ENCODE measurements around the gene CTNND1.

The CTNND1 gene

GRCh38 chr11:57802411-57802810 is 40.8 kb downstream of the CTNND1 start:
- Histone ChIP-seq H3K9ac (ENCODE audit: low read length in 5 of 5) (no peak overlapping the region), H3K27me3 (ENCODE audit: control insufficient read depth in 5 of 5, insufficient read depth in 4 of 5, low read length in 5 of 5) (no peaks in the 10 kb centered on the region), H3K27ac (ENCODE audit: low read depth, low read length) (peak overlapping the region; percentile 16), H3K4me3 (ENCODE audit: low read depth in 1 of 5, low read length in 5 of 5) (no peak overlapping the region), H3K36me3 (ENCODE audit: control insufficient read depth in 5 of 5, insufficient read depth in 5 of 5, low read length in 5 of 5) (peaks cover 28 to 67% (median 58%) of the 10 kb centered on the region in 5 donors), H3K9me3 (ENCODE audit: control insufficient read depth in 5 of 5, low read length in 5 of 5) (no peaks in the 10 kb centered on the region), H3K4me1 (ENCODE audit: control insufficient read depth in 5 of 5, insufficient read depth in 5 of 5, low read length in 5 of 5) (peaks cover 5 to 57% (median 34%) of the 10 kb centered on the region in 5 donors)

- Histone ChIP-seq H3K9me3 (ENCODE audit: control insufficient read depth in 5 of 5, low read length in 5 of 5) (no peaks in the 10 kb centered on the region), H3K27ac (ENCODE audit: low read depth, low read length) (peak overlapping the region; percentile 25), H3K4me3 (ENCODE audit: low read depth in 1 of 5, low read length in 5 of 5) (no peak overlapping the region), H3K27me3 (ENCODE audit: control insufficient read depth in 5 of 5, insufficient read depth in 4 of 5, low read length in 5 of 5) (no peaks in the 10 kb centered on the region), H3K36me3 (ENCODE audit: control insufficient read depth in 5 of 5, insufficient read depth in 5 of 5, low read length in 5 of 5) (peaks cover 42 to 76% (median 74%) of the 10 kb centered on the region in 5 donors), H3K9ac (ENCODE audit: low read length in 5 of 5) (no peak overlapping the region), H3K4me1 (ENCODE audit: control insufficient read depth in 5 of 5, insufficient read depth in 5 of 5, low read length in 5 of 5) (peaks cover 5 to 45% (median 25%) of the 10 kb centered on the region in 5 donors)
Measured at GRCh38 chr11:57804466-57804865, 42.9 kb downstream of the CTNND1 start.

GRCh38 chr11:57805780-57806179 is 44.2 kb downstream of the CTNND1 start:
- no peak overlapping the region for H3K9ac ChIP-seq (ENCODE audit: low read length in 5 of 5)
- H3K4me1 ChIP-seq (ENCODE audit: control insufficient read depth in 5 of 5, insufficient read depth in 5 of 5, low read length in 5 of 5), result peaks cover 3 to 32% (median 18%) of the 10 kb centered on the region in 5 donors
- H3K9me3 ChIP-seq (ENCODE audit: control insufficient read depth in 5 of 5, low read length in 5 of 5), result no peaks in the 10 kb centered on the region
- no peaks in the 10 kb centered on the region for H3K27me3 ChIP-seq (ENCODE audit: control insufficient read depth in 5 of 5, insufficient read depth in 4 of 5, low read length in 5 of 5)
- H3K36me3 ChIP-seq (ENCODE audit: control insufficient read depth in 5 of 5, insufficient read depth in 5 of 5, low read length in 5 of 5), result peaks cover 43 to 90% (median 86%) of the 10 kb centered on the region in 5 donors
- no peak overlapping the region for H3K4me3 ChIP-seq (ENCODE audit: low read depth in 1 of 5, low read length in 5 of 5)
- no peak overlapping the region for H3K27ac ChIP-seq (ENCODE audit: low read depth, low read length)

- Histone ChIP-seq H3K4me3 (ENCODE audit: low read depth in 1 of 5, low read length in 5 of 5) (no peak overlapping the region), H3K9ac (ENCODE audit: low read length in 5 of 5) (no peak overlapping the region), H3K27me3 (ENCODE audit: control insufficient read depth in 5 of 5, insufficient read depth in 4 of 5, low read length in 5 of 5) (no peaks in the 10 kb centered on the region), H3K36me3 (ENCODE audit: control insufficient read depth in 5 of 5, insufficient read depth in 5 of 5, low read length in 5 of 5) (peaks cover 57 to 99% (median 97%) of the 10 kb centered on the region in 5 donors), H3K9me3 (ENCODE audit: control insufficient read depth in 5 of 5, low read length in 5 of 5) (no peaks in the 10 kb centered on the region), H3K4me1 (ENCODE audit: control insufficient read depth in 5 of 5, insufficient read depth in 5 of 5, low read length in 5 of 5) (no peaks in the 10 kb centered on the region), H3K27ac (ENCODE audit: low read depth, low read length) (no peak overlapping the region)
Measured at GRCh38 chr11:57812634-57813033, 51.0 kb downstream of the CTNND1 start.

- Histone ChIP-seq H3K9ac (ENCODE audit: low read length in 5 of 5) (no peak overlapping the region), H3K27me3 (ENCODE audit: control insufficient read depth in 5 of 5, insufficient read depth in 4 of 5, low read length in 5 of 5) (no peaks in the 10 kb centered on the region), H3K27ac (ENCODE audit: low read depth, low read length) (no peak overlapping the region), H3K9me3 (ENCODE audit: control insufficient read depth in 5 of 5, low read length in 5 of 5) (no peaks in the 10 kb centered on the region), H3K4me1 (ENCODE audit: control insufficient read depth in 5 of 5, insufficient read depth in 5 of 5, low read length in 5 of 5) (no peaks in the 10 kb centered on the region), H3K4me3 (ENCODE audit: low read depth in 1 of 5, low read length in 5 of 5) (no peak overlapping the region), H3K36me3 (ENCODE audit: control insufficient read depth in 5 of 5, insufficient read depth in 5 of 5, low read length in 5 of 5) (peaks cover 55 to 76% (median 73%) of the 10 kb centered on the region in 5 donors)
Measured at GRCh38 chr11:57815476-57815875, 53.9 kb downstream of the CTNND1 start.

- Histone ChIP-seq H3K27ac (ENCODE audit: low read depth, low read length) (no peak overlapping the region), H3K9ac (ENCODE audit: low read length in 5 of 5) (no peak overlapping the region), H3K27me3 (ENCODE audit: control insufficient read depth in 5 of 5, insufficient read depth in 4 of 5, low read length in 5 of 5) (no peaks in the 10 kb centered on the region), H3K36me3 (ENCODE audit: control insufficient read depth in 5 of 5, insufficient read depth in 5 of 5, low read length in 5 of 5) (peaks cover 54 to 72% (median 69%) of the 10 kb centered on the region in 5 donors), H3K4me1 (ENCODE audit: control insufficient read depth in 5 of 5, insufficient read depth in 5 of 5, low read length in 5 of 5) (no peaks in the 10 kb centered on the region), H3K9me3 (ENCODE audit: control insufficient read depth in 5 of 5, low read length in 5 of 5) (no peaks in the 10 kb centered on the region), H3K4me3 (ENCODE audit: low read depth in 1 of 5, low read length in 5 of 5) (no peak overlapping the region)
Measured at GRCh38 chr11:57815877-57816276, 54.3 kb downstream of the CTNND1 start.

- no peak overlapping the region for H3K4me3 ChIP-seq (ENCODE audit: low read depth in 1 of 5, low read length in 5 of 5)
- H3K4me1 ChIP-seq (ENCODE audit: control insufficient read depth in 5 of 5, insufficient read depth in 5 of 5, low read length in 5 of 5), result peaks cover 0 to 7% (median 0%) of the 10 kb centered on the region in 5 donors
- H3K36me3 ChIP-seq (ENCODE audit: control insufficient read depth in 5 of 5, insufficient read depth in 5 of 5, low read length in 5 of 5), result peaks cover 33 to 43% (median 41%) of the 10 kb centered on the region in 5 donors
- H3K9ac ChIP-seq (ENCODE audit: low read length in 5 of 5), result no peak overlapping the region
- H3K9me3 ChIP-seq (ENCODE audit: control insufficient read depth in 5 of 5, low read length in 5 of 5), result no peaks in the 10 kb centered on the region
- no peaks in the 10 kb centered on the region for H3K27me3 ChIP-seq (ENCODE audit: control insufficient read depth in 5 of 5, insufficient read depth in 4 of 5, low read length in 5 of 5)
- H3K27ac ChIP-seq (ENCODE audit: low read depth, low read length), result no peak overlapping the region
Measured at GRCh38 chr11:57818812-57819211, 57.2 kb downstream of the CTNND1 start.

- no peaks in the 10 kb centered on the region for H3K27me3 ChIP-seq (ENCODE audit: control insufficient read depth in 5 of 5, insufficient read depth in 4 of 5, low read length in 5 of 5)
- H3K4me3 ChIP-seq (ENCODE audit: low read depth in 1 of 5, low read length in 5 of 5), result no peak overlapping the region
- H3K4me1 ChIP-seq (ENCODE audit: control insufficient read depth in 5 of 5, insufficient read depth in 5 of 5, low read length in 5 of 5), result peaks cover 0 to 10% (median 0%) of the 10 kb centered on the region in 5 donors
- H3K9ac ChIP-seq (ENCODE audit: low read length in 5 of 5), result no peak overlapping the region
- H3K27ac ChIP-seq (ENCODE audit: low read depth, low read length), result no peak overlapping the region
- H3K36me3 ChIP-seq (ENCODE audit: control insufficient read depth in 5 of 5, insufficient read depth in 5 of 5, low read length in 5 of 5), result peaks cover 29 to 37% (median 35%) of the 10 kb centered on the region in 5 donors
- H3K9me3 ChIP-seq (ENCODE audit: control insufficient read depth in 5 of 5, low read length in 5 of 5), result no peaks in the 10 kb centered on the region
Measured at GRCh38 chr11:57819252-57819979, 57.8 kb downstream of the CTNND1 start.

GRCh38 chr11:57823859-57824258 is 62.3 kb downstream of the CTNND1 start:
- Histone ChIP-seq H3K9me3 (ENCODE audit: control insufficient read depth in 5 of 5, low read length in 5 of 5) (no peaks in the 10 kb centered on the region), H3K9ac (ENCODE audit: low read length in 5 of 5) (no peak overlapping the region), H3K36me3 (ENCODE audit: control insufficient read depth in 5 of 5, insufficient read depth in 5 of 5, low read length in 5 of 5) (peaks cover 0 to 3% (median 0%) of the 10 kb centered on the region in 5 donors), H3K27ac (ENCODE audit: low read depth, low read length) (no peak overlapping the region), H3K4me1 (ENCODE audit: control insufficient read depth in 5 of 5, insufficient read depth in 5 of 5, low read length in 5 of 5) (peaks cover 0 to 10% (median 0%) of the 10 kb centered on the region in 5 donors), H3K4me3 (ENCODE audit: low read depth in 1 of 5, low read length in 5 of 5) (no peak overlapping the region), H3K27me3 (ENCODE audit: control insufficient read depth in 5 of 5, insufficient read depth in 4 of 5, low read length in 5 of 5) (no peaks in the 10 kb centered on the region)

- Histone ChIP-seq H3K4me1 (ENCODE audit: control insufficient read depth in 5 of 5, insufficient read depth in 5 of 5, low read length in 5 of 5) (no peaks in the 10 kb centered on the region), H3K4me3 (ENCODE audit: low read depth in 1 of 5, low read length in 5 of 5) (no peak overlapping the region)
Measured at GRCh38 chr11:57834852-57835251, 73.2 kb downstream of the CTNND1 start.

More at GRCh38 chr11:57834852-57835251, 73.2 kb downstream of the CTNND1 start:
- no peak overlapping the region for H3K27ac ChIP-seq (ENCODE audit: low read depth, low read length)
- H3K9me3 ChIP-seq (ENCODE audit: control insufficient read depth in 5 of 5, low read length in 5 of 5), result no peaks in the 10 kb centered on the region
- no peak overlapping the region for H3K9ac ChIP-seq (ENCODE audit: low read length in 5 of 5)
- H3K27me3 ChIP-seq (ENCODE audit: control insufficient read depth in 5 of 5, insufficient read depth in 4 of 5, low read length in 5 of 5), result peaks cover 0 to 14% (median 0%) of the 10 kb centered on the region in 5 donors
- no peaks in the 10 kb centered on the region for H3K36me3 ChIP-seq (ENCODE audit: control insufficient read depth in 5 of 5, insufficient read depth in 5 of 5, low read length in 5 of 5)

Measured in subcutaneous abdominal adipose tissue (tissue), 5 donors.